ENCODE results near the gene OR4E1.

DNA sequence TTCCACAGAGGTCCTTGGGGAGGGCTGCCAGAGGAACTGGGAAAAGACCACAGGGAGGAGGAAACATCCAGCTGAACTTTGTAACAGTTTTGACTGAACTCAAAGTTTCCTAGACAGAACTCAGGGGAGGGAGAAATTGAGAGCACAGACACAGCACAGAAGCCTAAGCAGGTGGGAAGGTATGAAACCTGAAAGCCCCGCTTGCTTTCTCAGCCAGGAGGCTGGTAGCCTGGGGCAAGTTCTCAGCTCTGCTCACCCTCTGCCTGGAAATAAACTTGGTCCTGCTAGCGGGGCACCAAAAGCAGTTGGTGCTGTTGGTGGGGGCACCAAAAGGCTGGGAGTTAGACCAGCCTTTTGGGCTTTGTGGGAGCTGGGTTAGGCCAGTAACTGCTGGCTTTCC is 25.9 kb upstream of the OR4E1 start:
- TF ChIP-seq, protein P1, sequence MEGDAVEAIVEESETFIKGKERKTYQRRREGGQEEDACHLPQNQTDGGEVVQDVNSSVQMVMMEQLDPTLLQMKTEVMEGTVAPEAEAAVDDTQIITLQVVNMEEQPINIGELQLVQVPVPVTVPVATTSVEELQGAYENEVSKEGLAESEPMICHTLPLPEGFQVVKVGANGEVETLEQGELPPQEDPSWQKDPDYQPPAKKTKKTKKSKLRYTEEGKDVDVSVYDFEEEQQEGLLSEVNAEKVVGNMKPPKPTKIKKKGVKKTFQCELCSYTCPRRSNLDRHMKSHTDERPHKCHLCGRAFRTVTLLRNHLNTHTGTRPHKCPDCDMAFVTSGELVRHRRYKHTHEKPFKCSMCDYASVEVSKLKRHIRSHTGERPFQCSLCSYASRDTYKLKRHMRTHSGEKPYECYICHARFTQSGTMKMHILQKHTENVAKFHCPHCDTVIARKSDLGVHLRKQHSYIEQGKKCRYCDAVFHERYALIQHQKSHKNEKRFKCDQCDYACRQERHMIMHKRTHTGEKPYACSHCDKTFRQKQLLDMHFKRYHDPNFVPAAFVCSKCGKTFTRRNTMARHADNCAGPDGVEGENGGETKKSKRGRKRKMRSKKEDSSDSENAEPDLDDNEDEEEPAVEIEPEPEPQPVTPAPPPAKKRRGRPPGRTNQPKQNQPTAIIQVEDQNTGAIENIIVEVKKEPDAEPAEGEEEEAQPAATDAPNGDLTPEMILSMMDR (IDR thresholded peaks at IDR 0.05; ENCODE audit: low read length), result no peak
- no peak for TF ChIP-seq EZH2 (IDR thresholded peaks at IDR 0.05; ENCODE audit: borderline replicate concordance, low read length)
